A549 (cell line): ENCODE results near the gene LUC7L2. TPM values are rescaled to one million over a fixed set of nuclear protein-coding genes. Genes with fewer than 3 reads are reported as not detected.

Experiments used
- ATOH8 ChIP-seq: fragments of 250-450 bp; sonication (Bioruptor Pico); IDR thresholded peaks from 2 replicates; pipeline ENCODE4 v1.5.0; 2020; ENCODE audit warnings: low read depth, mild to moderate bottlenecking, moderate library complexity
- CEBPB ChIP-seq, 2 experiments: fragments of >200 bp in 1 of 2; sonication (Bioruptor Twin) in 1 of 2; formaldehyde crosslinking in 1 of 2; IDR thresholded peaks; 2 replicates each; pipeline ENCODE4 v1.6.1; 2012 to 2016
- CHD2 ChIP-seq: fragments of 150-350 bp; IDR thresholded peaks from 2 replicates; pipeline ENCODE4 v1.6.1; 2014; ENCODE audit warnings: low read length; ENCODE audit not compliant: partially characterized antibody
- CHD4 ChIP-seq: fragments of 200-600 bp; sonication (generic); IDR thresholded peaks from 2 replicates; pipeline ENCODE4 v1.6.1; 2016; ENCODE audit warnings: antibody characterized with exemption, mild to moderate bottlenecking, borderline replicate concordance
- CTCF ChIP-seq: fragments of >200 bp; sonication (Bioruptor Twin); formaldehyde crosslinking; IDR thresholded peaks from 3 replicates; pipeline ENCODE4 v1.5.1; 2016
- E2F6 ChIP-seq: IDR thresholded peaks from 2 replicates; pipeline ENCODE4 v1.6.1; 2012; ENCODE audit warnings: low read depth, borderline replicate concordance
- EHF ChIP-seq: fragments of 250-450 bp; sonication (Bioruptor Pico); IDR thresholded peaks from 2 replicates; pipeline ENCODE4 v1.5.0; 2020; ENCODE audit warnings: mild to moderate bottlenecking
- EP300 ChIP-seq, 2 experiments: fragments of >200 bp; sonication (Bioruptor Twin); formaldehyde crosslinking; IDR thresholded peaks; 2 replicates in 1 of 2; 3 replicates in 1 of 2; pipeline ENCODE4 v1.6.1; 2016 to 2017
- FOSB ChIP-seq: fragments of 250-450 bp; sonication (Bioruptor Pico); IDR thresholded peaks from 2 replicates; pipeline ENCODE4 v1.5.0; 2020; ENCODE audit warnings: mild to moderate bottlenecking, moderate library complexity
- GATA3 ChIP-seq: IDR thresholded peaks from 2 replicates; pipeline ENCODE4 v1.6.1; 2012; ENCODE audit warnings: borderline replicate concordance
- HDAC2 ChIP-seq: fragments of 200-600 bp; sonication (generic); IDR thresholded peaks from 2 replicates; pipeline ENCODE4 v1.6.1; 2016
- HES2 ChIP-seq: fragments of >200 bp; sonication (Bioruptor Twin); formaldehyde crosslinking; IDR thresholded peaks from 2 replicates; pipeline ENCODE4 v1.6.1; 2016
- HEYL ChIP-seq: fragments of 250-450 bp; sonication (Bioruptor Pico); IDR thresholded peaks from 2 replicates; pipeline ENCODE4 v1.8.0; 2021; ENCODE audit warnings: mild to moderate bottlenecking, moderate library complexity
- HOXA7 ChIP-seq: fragments of 250-450 bp; sonication (Bioruptor Pico); IDR thresholded peaks from 2 replicates; pipeline ENCODE4 v1.5.0; 2020; ENCODE audit warnings: mild to moderate bottlenecking, moderate library complexity
- HOXB5 ChIP-seq: fragments of 250-450 bp; sonication (Bioruptor Pico); IDR thresholded peaks from 2 replicates; pipeline ENCODE4 v1.5.0; 2020; ENCODE audit warnings: mild to moderate bottlenecking, moderate library complexity
- JUN ChIP-seq, 2 experiments: fragments of >200 bp; sonication (Bioruptor Twin); formaldehyde crosslinking; IDR thresholded peaks; 2 replicates in 1 of 2; 3 replicates in 1 of 2; pipeline ENCODE4 v1.6.1; 2016 to 2017
- MAFK ChIP-seq: fragments of 450-650 bp; IDR thresholded peaks from 2 replicates; pipeline ENCODE4 v1.6.1; 2014; ENCODE audit not compliant: partially characterized antibody
- MYC ChIP-seq: IDR thresholded peaks from 2 replicates; pipeline ENCODE4 v1.6.1; 2012; ENCODE audit warnings: mild to moderate bottlenecking, inconsistent platforms, low read length, improper control_type of control experiment, borderline replicate concordance
- NFE2L2 ChIP-seq: fragments of 150-350 bp; conservative IDR thresholded peaks from 2 replicates; pipeline ENCODE4 v1.6.1; 2014; ENCODE audit warnings: low read length
- PBX3 ChIP-seq: IDR thresholded peaks from 2 replicates; pipeline ENCODE4 v1.6.1; 2012
- PHF8 ChIP-seq: fragments of 200-600 bp; sonication (generic); IDR thresholded peaks from 2 replicates; pipeline ENCODE4 v1.6.1; 2016; ENCODE audit warnings: low read depth, mild to moderate bottlenecking, antibody characterized with exemption, moderate library complexity, borderline replicate concordance
- POLR2A ChIP-seq: IDR thresholded peaks from 2 replicates; pipeline ENCODE4 v1.6.1; 2012; ENCODE audit warnings: mild to moderate bottlenecking, low read length
- RAD21 ChIP-seq, 2 experiments: fragments of >200 bp in 1 of 2; sonication (Bioruptor Twin) in 1 of 2; formaldehyde crosslinking in 1 of 2; IDR thresholded peaks in 1 of 2; conservative IDR thresholded peaks in 1 of 2; 2 replicates in 1 of 2; 3 replicates in 1 of 2; pipeline ENCODE4 v1.6.1; 2012 to 2018; ENCODE audit warnings: inconsistent platforms in 1 of 2
- RARB ChIP-seq: fragments of 250-450 bp; sonication (Bioruptor Pico); IDR thresholded peaks from 2 replicates; pipeline ENCODE4 v1.8.0; 2021; ENCODE audit warnings: mild to moderate bottlenecking, moderate library complexity
- RCOR1 ChIP-seq: fragments of 150-350 bp; IDR thresholded peaks from 2 replicates; pipeline ENCODE4 v1.6.1; 2014; ENCODE audit warnings: antibody characterized with exemption, low read length, low read depth
- REST ChIP-seq: fragments of 200-600 bp; sonication (generic); IDR thresholded peaks from 2 replicates; pipeline ENCODE4 v1.6.1; 2016; ENCODE audit warnings: antibody characterized with exemption, mild to moderate bottlenecking, moderate library complexity
- RFX5 ChIP-seq: fragments of 450-650 bp; IDR thresholded peaks from 2 replicates; pipeline ENCODE4 v1.7.1; 2014; ENCODE audit warnings: antibody characterized with exemption, mild to moderate bottlenecking, moderate library complexity
- RNF2 ChIP-seq: fragments of 200-600 bp; sonication (generic); IDR thresholded peaks from 2 replicates; pipeline ENCODE4 v1.6.1; 2016; ENCODE audit warnings: low read depth, mild to moderate bottlenecking, antibody characterized with exemption, moderate library complexity, borderline replicate concordance
- SMC3 ChIP-seq: fragments of >200 bp; sonication (Bioruptor Twin); formaldehyde crosslinking; IDR thresholded peaks from 3 replicates; pipeline ENCODE4 v1.6.1; 2018; ENCODE audit warnings: inconsistent platforms
- SREBF2 ChIP-seq: fragments of 450-650 bp; IDR thresholded peaks from 2 replicates; pipeline ENCODE4 v1.6.1; 2014; ENCODE audit warnings: mild to moderate bottlenecking, moderate library complexity
- USF2 ChIP-seq: fragments of 450-650 bp; IDR thresholded peaks from 2 replicates; pipeline ENCODE4 v1.6.1; 2014; ENCODE audit warnings: antibody characterized with exemption
- ZC3H11A ChIP-seq: fragments of 450-650 bp; IDR thresholded peaks from 2 replicates; pipeline ENCODE4 v1.6.1; 2014; ENCODE audit warnings: antibody characterized with exemption, mild to moderate bottlenecking
- ZFP36 ChIP-seq: fragments of 450-650 bp; IDR thresholded peaks from 2 replicates; pipeline ENCODE4 v1.6.1; 2014; ENCODE audit warnings: borderline replicate concordance; ENCODE audit not compliant: partially characterized antibody
- ZSCAN20 ChIP-seq: fragments of 250-450 bp; sonication (Bioruptor Pico); IDR thresholded peaks from 2 replicates; pipeline ENCODE4 v1.8.0; 2022; ENCODE audit warnings: mild to moderate bottlenecking, moderate library complexity
- polyA plus RNA-seq, 4 experiments: library from polyadenylated mRNA; depleted of rRNA in 3 of 4; stranded (reverse); fragments of >200 nt; fragmentation: RNase III in 1 of 4; extraction: RNeasy Plus Mini Kit Qiagen cat#74134 plus additional on column Dnase treatment in 1 of 4; gene quantifications; 2 replicates in 3 of 4; 3 replicates in 1 of 4; pipeline ENCODE4 v1.2.3, GENCODE V29; 2011 to 2017

LUC7L2 gene
- polyA plus RNA-seq, 2 of the 4 experiments (the other 2 are of a cell fraction) = 49.5 to 75.7 TPM

GRCh38 chr7:139340037-139340807, 19.5 kb upstream of the LUC7L2 start (continued):
- TF ChIP-seq FOSB (CRISPR knock-in tag) = no peak; the same call in 1 of the 2 replicates
- no peak for TF ChIP-seq PBX3
- no peak for TF ChIP-seq ZFP36
- peak; percentile 92 for TF ChIP-seq SREBF2
- TF ChIP-seq NFE2L2 = no peak
- TF ChIP-seq ATOH8 (CRISPR knock-in tag) = no peak
- no peak for TF ChIP-seq MAFK
- peak; percentile 21 to 32; a peak in 1 of 5 replicates for TF ChIP-seq RAD21 (conservative IDR thresholded peaks at IDR 0.05 in 1 of 2, IDR thresholded peaks at IDR 0.05 in 1 of 2)
- 0 out of 2 replicates have a peak, but pooled peaks have one; percentile 20 for TF ChIP-seq RFX5
- TF ChIP-seq CHD4 = no peak
- peak; percentile 39 for TF ChIP-seq POLR2A
- 0 out of 2 replicates have a peak, but pooled peaks have one; percentile 8 for TF ChIP-seq GATA3
- no peak for TF ChIP-seq HES2
- peak; percentile 54; the same call in 1 of the 2 replicates for TF ChIP-seq HEYL (CRISPR knock-in tag)
- no peak for TF ChIP-seq RNF2
- no peak for TF ChIP-seq RARB (CRISPR knock-in tag)
- TF ChIP-seq MYC = peak; percentile 48; the same call in 1 of the 2 replicates
- TF ChIP-seq HOXB5 (CRISPR knock-in tag) = peak; percentile 84; the same call in 1 of the 2 replicates
- peak; percentile 41 for TF ChIP-seq SMC3
- peak; percentile 86 for TF ChIP-seq E2F6
- peak; percentile 97 for TF ChIP-seq USF2
- no peak for TF ChIP-seq HOXA7 (CRISPR knock-in tag)
- TF ChIP-seq EP300 (IDR thresholded peaks at IDR 0.05) = no peak
- peak; percentile 72 to 83; a peak in 4 of 5 replicates for TF ChIP-seq JUN (IDR thresholded peaks at IDR 0.05)
- TF ChIP-seq REST = no peak
- peak; percentile 55 to 63; a peak in 3 of 4 replicates for TF ChIP-seq CEBPB (IDR thresholded peaks at IDR 0.05)
- no peak for TF ChIP-seq RCOR1
- TF ChIP-seq ZC3H11A = no peak
- TF ChIP-seq CTCF = peak; percentile 64
- no peak for TF ChIP-seq CHD2
- TF ChIP-seq HDAC2 = peak; percentile 31; the same call in 1 of the 2 replicates
- peak; percentile 70; the same call in 1 of the 2 replicates for TF ChIP-seq EHF (CRISPR knock-in tag)
- no peak for TF ChIP-seq PHF8
- TF ChIP-seq ZSCAN20 (CRISPR knock-in tag) = no peak
